H9 (cell line): ENCODE results near the gene GLOD4. TPM values are rescaled to one million over a fixed set of nuclear protein-coding genes. Genes with fewer than 3 reads are reported as not detected.

ENCODE experiments used
- DNase-seq: peaks from one replicate; pipeline ENCODE4 v3.0.0-alpha.2; 2017
- H2AFZ ChIP-seq: one replicate; pipeline ENCODE4 v1.6.1; 2013; ENCODE audit warnings: mild to moderate bottlenecking, low read length, control low read depth, moderate library complexity
- H2AK5ac ChIP-seq: 2 replicates; pipeline ENCODE4 v1.6.1; 2013; ENCODE audit warnings: low read length, control low read depth, mixed read lengths; ENCODE audit not compliant: insufficient read length
- H2BK120ac ChIP-seq: one replicate; pipeline ENCODE4 v1.6.1; 2013; ENCODE audit warnings: low read depth, mild to moderate bottlenecking, low read length, control low read depth, inconsistent platforms; ENCODE audit not compliant: poor library complexity, severe bottlenecking
- H2BK12ac ChIP-seq: 2 replicates; pipeline ENCODE4 v1.6.1; 2013; ENCODE audit warnings: low read length, control low read depth, mixed read lengths, low read depth; ENCODE audit not compliant: insufficient read length
- H2BK15ac ChIP-seq: 2 replicates; pipeline ENCODE4 v1.6.1; 2013; ENCODE audit warnings: low read depth, low read length, control low read depth
- H2BK20ac ChIP-seq: one replicate; pipeline ENCODE4 v1.6.1; 2013; ENCODE audit warnings: low read depth, mild to moderate bottlenecking, low read length, control low read depth, inconsistent platforms; ENCODE audit not compliant: poor library complexity, severe bottlenecking
- H2BK5ac ChIP-seq: 2 replicates; pipeline ENCODE4 v1.6.1; 2013; ENCODE audit warnings: low read length, control low read depth, mixed read lengths; ENCODE audit not compliant: insufficient read length
- H3K14ac ChIP-seq: 2 replicates; pipeline ENCODE4 v1.6.1; 2013; ENCODE audit warnings: low read length, control low read depth; ENCODE audit not compliant: insufficient read depth
- H3K18ac ChIP-seq: 2 replicates; pipeline ENCODE4 v1.6.1; 2013; ENCODE audit warnings: low read depth, mild to moderate bottlenecking, mixed read lengths, low read length, control low read depth; ENCODE audit not compliant: insufficient read length
- H3K23ac ChIP-seq: 2 replicates; pipeline ENCODE4 v1.6.1; 2013; ENCODE audit warnings: low read length, control low read depth, mixed read lengths, low read depth; ENCODE audit not compliant: insufficient read length
- H3K23me2 ChIP-seq: 2 replicates; pipeline ENCODE4 v1.6.1; 2013; ENCODE audit warnings: low read depth, mild to moderate bottlenecking, mixed read lengths, low read length, control low read depth; ENCODE audit not compliant: insufficient read length, poor library complexity, severe bottlenecking
- H3K27ac ChIP-seq: 2 replicates; pipeline ENCODE4 v1.5.1; 2013; ENCODE audit warnings: low read length, control low read depth, mixed read lengths, low read depth; ENCODE audit not compliant: insufficient read length
- H3K27me3 ChIP-seq: 2 replicates; pipeline ENCODE4 v1.6.1; 2013; ENCODE audit warnings: low read length, control low read depth, inconsistent platforms; ENCODE audit not compliant: insufficient read depth
- H3K4ac ChIP-seq: 2 replicates; pipeline ENCODE4 v1.6.1; 2013; ENCODE audit warnings: low read depth, mild to moderate bottlenecking, control low read depth, inconsistent platforms, low read length, moderate library complexity
- H3K4me1 ChIP-seq: 2 replicates; pipeline ENCODE4 v1.6.1; 2013; ENCODE audit warnings: low read length, control low read depth, inconsistent platforms; ENCODE audit not compliant: insufficient read depth
- H3K4me2 ChIP-seq: 2 replicates; pipeline ENCODE4 v1.6.1; 2013; ENCODE audit warnings: low read length, control low read depth, mixed read lengths; ENCODE audit not compliant: insufficient read length, insufficient read depth
- H3K56ac ChIP-seq: 2 replicates; pipeline ENCODE4 v1.6.1; 2013; ENCODE audit warnings: low read depth, mild to moderate bottlenecking, mixed read lengths, low read length, control low read depth; ENCODE audit not compliant: insufficient read length
- H3K79me1 ChIP-seq: 2 replicates; pipeline ENCODE4 v1.6.1; 2013; ENCODE audit warnings: low read depth, mild to moderate bottlenecking, moderate library complexity, low read length, control low read depth, inconsistent platforms; ENCODE audit not compliant: insufficient read depth, poor library complexity, severe bottlenecking
- H3K79me2 ChIP-seq: 2 replicates; pipeline ENCODE4 v1.6.1; 2013; ENCODE audit warnings: low read length, control low read depth, inconsistent platforms; ENCODE audit not compliant: insufficient read depth
- H3K9ac ChIP-seq: 2 replicates; pipeline ENCODE4 v1.6.1; 2013; ENCODE audit warnings: low read length, control low read depth, mixed read lengths; ENCODE audit not compliant: insufficient read length; ENCODE audit errors: extremely low read depth
- H3K9me3 ChIP-seq: one replicate; pipeline ENCODE4 v1.6.1; 2013; ENCODE audit warnings: low read depth, low read length, inconsistent platforms; ENCODE audit not compliant: control insufficient read depth
- H3T11ph ChIP-seq: one replicate; pipeline ENCODE4 v1.6.1; 2013; ENCODE audit warnings: mild to moderate bottlenecking, low read length, control low read depth, inconsistent platforms
- H4K20me1 ChIP-seq: one replicate; pipeline ENCODE4 v1.6.1; 2013; ENCODE audit not compliant: control insufficient read depth, insufficient read length, insufficient read depth
- H4K5ac ChIP-seq: 2 replicates; pipeline ENCODE4 v1.6.1; 2013; ENCODE audit warnings: low read depth, mild to moderate bottlenecking, mixed read lengths, low read length, control low read depth; ENCODE audit not compliant: insufficient read length
- H4K8ac ChIP-seq: replicated peaks from 2 replicates; pipeline ENCODE4 v1.6.1; 2013; ENCODE audit warnings: low read length, control low read depth, mixed read lengths, low read depth; ENCODE audit not compliant: insufficient read length
- H4K91ac ChIP-seq: 2 replicates; pipeline ENCODE4 v1.6.1; 2013; ENCODE audit warnings: low read depth, mild to moderate bottlenecking, moderate library complexity, mixed read lengths, low read length, control low read depth; ENCODE audit not compliant: insufficient read length
- H3K27ac Mint-ChIP-seq, 3 experiments: 2 replicates in 2 of 3; 3 replicates in 1 of 3; pipeline ENCODE4 v1.8.0; 2020 to 2021; ENCODE audit warnings: mixed read lengths in 3 of 3, mild to moderate bottlenecking in 1 of 3, moderate library complexity in 1 of 3
- H3K27me3 Mint-ChIP-seq: 2 replicates; pipeline ENCODE4 v1.8.0; 2021; ENCODE audit warnings: low read depth, mild to moderate bottlenecking, moderate library complexity, mixed read lengths
- H3K36me3 Mint-ChIP-seq, 3 experiments: 2 replicates in 2 of 3; 3 replicates in 1 of 3; pipeline ENCODE4 v1.8.0; 2020 to 2021; ENCODE audit warnings: low read depth in 3 of 3, mixed read lengths in 3 of 3; ENCODE audit not compliant: insufficient read depth in 1 of 3
- H3K4me1 Mint-ChIP-seq, 2 experiments: 2 replicates each; pipeline ENCODE4 v1.8.0; 2020; ENCODE audit warnings: mixed read lengths in 2 of 2
- H3K4me3 Mint-ChIP-seq, 2 experiments: 2 replicates in 1 of 2; 3 replicates in 1 of 2; pipeline ENCODE4 v1.8.0; 2020 to 2021; ENCODE audit warnings: mild to moderate bottlenecking in 2 of 2, mixed read lengths in 2 of 2, moderate library complexity in 1 of 2
- H3K9me3 Mint-ChIP-seq, 2 experiments: 2 replicates in 1 of 2; 3 replicates in 1 of 2; pipeline ENCODE4 v1.8.0; 2020; ENCODE audit warnings: mild to moderate bottlenecking in 2 of 2, mixed read lengths in 2 of 2, moderate library complexity in 1 of 2
- WGBS: extraction: QIAGEN DNeasy Blood & Tissue Kit; methylation state at CpG from one replicate; pipeline ENCODE4 v1.1.7; 2013; ENCODE audit warnings: missing lambda C conversion rate, low lambda C conversion rate, mixed read lengths; ENCODE audit not compliant: insufficient read length; ENCODE audit errors: extremely low coverage; 5-methylcytosine and 5-hydroxymethylcytosine counted together
- total RNA-seq: library from RNA; stranded (reverse); gene quantifications from 2 replicates; pipeline ENCODE4 v1.2.1, GENCODE V29; 2021
- TF ChIP-seq, protein P1 (sequence below): fragments of 200-600 bp; sonication (generic); conservative IDR thresholded peaks from 3 replicates; pipeline ENCODE4 v1.8.0; 2021; ENCODE audit warnings: antibody characterized with exemption, mild to moderate bottlenecking

The GLOD4 gene
- total RNA-seq, 1 experiment from 2014 or later: 106 TPM

DNA sequence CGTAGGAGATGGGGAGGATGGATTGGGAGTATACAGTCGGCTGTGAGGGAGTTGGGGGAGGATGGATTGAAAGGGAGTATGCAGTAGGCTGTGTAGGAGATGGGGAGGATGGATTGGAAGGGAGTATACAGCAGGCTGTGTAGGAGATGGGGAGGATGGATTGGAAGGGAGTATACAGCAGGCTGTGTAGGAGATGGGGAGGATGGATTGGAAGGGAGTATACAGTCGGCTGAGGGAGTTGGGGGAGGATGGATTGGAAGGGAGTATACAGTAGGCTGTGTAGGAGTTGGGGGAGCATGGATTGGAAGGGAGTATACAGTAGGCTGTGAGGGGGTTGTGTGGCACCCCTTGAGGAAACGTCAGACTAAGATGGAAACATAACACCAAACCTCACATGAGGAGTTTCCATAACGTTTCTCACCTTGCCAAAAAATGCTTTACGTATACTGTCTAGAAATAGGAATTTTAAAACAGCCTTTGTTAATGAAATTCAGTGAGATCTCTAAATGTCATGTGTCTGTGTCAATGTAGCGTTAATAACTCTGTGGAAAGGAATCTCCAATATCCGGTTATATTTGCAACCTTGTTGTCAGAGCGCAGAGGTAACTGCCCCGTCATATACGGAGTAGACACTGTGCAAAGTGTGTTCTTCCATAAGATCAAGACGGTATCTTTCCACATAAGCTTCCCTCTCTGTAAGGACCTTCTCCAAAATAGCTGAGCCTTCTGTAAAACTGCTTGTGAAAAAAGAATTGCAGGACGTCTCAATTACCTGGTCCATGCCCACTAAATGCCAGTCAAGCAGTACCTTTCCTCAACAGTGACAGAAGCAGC, 61.2 kb downstream of the GLOD4 start:
- no peak overlapping the region for H3K27ac ChIP-seq
- no peak overlapping the region for H3K4ac ChIP-seq
- H3K9me3 Mint-ChIP-seq: no peaks in the 10 kb centered on the region
- no peaks in the 10 kb centered on the region for H3K79me1 ChIP-seq
- no peak for DNase-seq
- no peak overlapping the region for H3K4me3 Mint-ChIP-seq
- H3K27me3 ChIP-seq: no peaks in the 10 kb centered on the region
- no peak overlapping the region for H4K8ac ChIP-seq
- no peaks in the 10 kb centered on the region; the same call in 1 of the 2 replicates for H3K27me3 Mint-ChIP-seq
- no peak overlapping the region for H3T11ph ChIP-seq
- no peak overlapping the region for H4K91ac ChIP-seq
- H3K23me2 ChIP-seq: no peaks in the 10 kb centered on the region
- H2BK5ac ChIP-seq: no peak overlapping the region
- no peak overlapping the region for H2AFZ ChIP-seq
- no peak overlapping the region for H2BK15ac ChIP-seq
- H4K5ac ChIP-seq: no peak overlapping the region
- no peaks in the 10 kb centered on the region for H3K9me3 ChIP-seq
- no peak overlapping the region for H3K27ac Mint-ChIP-seq
- no peak overlapping the region for H3K23ac ChIP-seq
- H3K18ac ChIP-seq: no peak overlapping the region
- H3K4me1 Mint-ChIP-seq: peaks cover 0 to 4% of the 10 kb centered on the region in 2 experiments; a peak in 2 of 4 replicates
- no peak overlapping the region for H3K4me2 ChIP-seq
- H3K36me3 Mint-ChIP-seq: no peaks in the 10 kb centered on the region
- H2BK20ac ChIP-seq: no peak overlapping the region
- H3K14ac ChIP-seq: no peak overlapping the region
- WGBS: no CpG with 5 or more reads among the region's 13 CpGs
- H3K9ac ChIP-seq: no peak overlapping the region
- no peaks in the 10 kb centered on the region for H3K79me2 ChIP-seq
- TF ChIP-seq, protein P1, sequence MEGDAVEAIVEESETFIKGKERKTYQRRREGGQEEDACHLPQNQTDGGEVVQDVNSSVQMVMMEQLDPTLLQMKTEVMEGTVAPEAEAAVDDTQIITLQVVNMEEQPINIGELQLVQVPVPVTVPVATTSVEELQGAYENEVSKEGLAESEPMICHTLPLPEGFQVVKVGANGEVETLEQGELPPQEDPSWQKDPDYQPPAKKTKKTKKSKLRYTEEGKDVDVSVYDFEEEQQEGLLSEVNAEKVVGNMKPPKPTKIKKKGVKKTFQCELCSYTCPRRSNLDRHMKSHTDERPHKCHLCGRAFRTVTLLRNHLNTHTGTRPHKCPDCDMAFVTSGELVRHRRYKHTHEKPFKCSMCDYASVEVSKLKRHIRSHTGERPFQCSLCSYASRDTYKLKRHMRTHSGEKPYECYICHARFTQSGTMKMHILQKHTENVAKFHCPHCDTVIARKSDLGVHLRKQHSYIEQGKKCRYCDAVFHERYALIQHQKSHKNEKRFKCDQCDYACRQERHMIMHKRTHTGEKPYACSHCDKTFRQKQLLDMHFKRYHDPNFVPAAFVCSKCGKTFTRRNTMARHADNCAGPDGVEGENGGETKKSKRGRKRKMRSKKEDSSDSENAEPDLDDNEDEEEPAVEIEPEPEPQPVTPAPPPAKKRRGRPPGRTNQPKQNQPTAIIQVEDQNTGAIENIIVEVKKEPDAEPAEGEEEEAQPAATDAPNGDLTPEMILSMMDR: no peak
- no peak overlapping the region for H2BK12ac ChIP-seq
- no peak overlapping the region for H3K56ac ChIP-seq
- no peak overlapping the region for H2BK120ac ChIP-seq
- no peak overlapping the region for H2AK5ac ChIP-seq
- H4K20me1 ChIP-seq: no peaks in the 10 kb centered on the region
- H3K4me1 ChIP-seq: no peaks in the 10 kb centered on the region; the same call in 1 of the 2 replicates
